NCI-H526 treated with DMSO at 0.1 percent for 48 hours (cell line): Measurements from ENCODE around the gene SALL2.

Source experiments
- DNase-seq: peaks from one replicate; lab custom pipeline; 2025; lab: John Stamatoyannopoulos, UW

Gene SALL2

DNA sequence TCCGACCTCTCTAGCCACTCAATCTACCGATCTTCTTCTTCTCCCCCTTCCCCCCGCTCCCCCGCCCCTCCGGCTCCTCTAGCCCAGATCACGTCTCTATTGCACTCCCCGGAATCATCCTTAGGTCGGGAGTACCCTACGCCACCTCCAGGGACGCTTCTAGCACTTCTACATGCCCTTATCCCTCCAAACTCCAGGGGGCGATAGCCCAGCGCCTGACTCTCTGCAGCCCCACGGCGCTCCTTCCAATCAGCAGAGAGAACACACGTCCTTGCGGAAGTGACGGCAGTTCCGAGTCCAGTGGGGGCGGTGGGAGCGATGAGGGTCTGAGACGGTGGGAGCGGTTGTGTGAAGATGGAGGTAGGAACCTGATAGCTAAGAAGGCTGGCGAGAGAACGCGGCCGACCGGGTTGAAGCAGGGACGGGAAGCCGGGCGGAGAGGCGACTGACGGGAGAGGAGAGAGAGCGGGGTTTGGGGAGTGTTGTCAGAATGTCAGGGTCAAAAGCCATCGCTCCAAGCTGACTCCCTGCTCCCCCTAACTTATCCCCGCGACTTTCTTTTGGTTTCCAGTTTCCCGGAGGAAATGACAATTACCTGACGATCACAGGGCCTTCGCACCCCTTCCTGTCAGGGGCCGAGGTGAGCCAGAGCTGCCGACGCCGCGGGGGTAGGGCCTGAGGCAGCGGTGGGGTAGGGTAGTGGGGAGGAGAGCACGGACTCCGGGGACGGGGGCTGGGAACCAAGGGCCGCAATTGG, 49.0 kb downstream of the SALL2 start, which contains the start of the genes RAB2B and TOX4:
Gene RAB2B, minus strand, starts transcription at position 35 of the 757 bp plus-strand sequence. CDS start 87 bp downstream, outside the sequence.
Gene TOX4, plus strand, starts transcription at position 271 of the 757 bp plus-strand sequence. Its CDS starts 84 bp downstream, at position 355.
- DNase-seq, result peak; percentile 98

DNA sequence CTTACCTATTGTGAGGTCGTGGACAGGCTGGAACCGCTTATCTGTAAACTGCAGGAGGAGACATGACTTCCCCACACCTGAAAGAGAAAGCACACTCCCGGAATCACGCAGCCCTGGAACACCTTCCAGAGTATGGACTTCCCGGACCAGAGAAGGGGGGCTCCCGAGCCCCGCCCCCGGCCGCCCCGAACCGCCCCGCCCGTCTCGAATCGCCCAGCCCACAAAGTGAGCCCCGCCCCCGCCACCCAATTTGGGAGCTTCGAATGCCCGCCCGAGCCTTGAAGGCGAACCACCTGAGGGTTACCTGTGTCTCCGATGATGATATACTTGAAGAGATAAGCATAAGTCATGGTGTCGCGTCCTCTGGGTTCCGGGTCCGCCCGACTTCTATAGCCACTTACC, 49.6 kb downstream of the SALL2 start:
- DNase-seq, result peak; percentile 84

DNA sequence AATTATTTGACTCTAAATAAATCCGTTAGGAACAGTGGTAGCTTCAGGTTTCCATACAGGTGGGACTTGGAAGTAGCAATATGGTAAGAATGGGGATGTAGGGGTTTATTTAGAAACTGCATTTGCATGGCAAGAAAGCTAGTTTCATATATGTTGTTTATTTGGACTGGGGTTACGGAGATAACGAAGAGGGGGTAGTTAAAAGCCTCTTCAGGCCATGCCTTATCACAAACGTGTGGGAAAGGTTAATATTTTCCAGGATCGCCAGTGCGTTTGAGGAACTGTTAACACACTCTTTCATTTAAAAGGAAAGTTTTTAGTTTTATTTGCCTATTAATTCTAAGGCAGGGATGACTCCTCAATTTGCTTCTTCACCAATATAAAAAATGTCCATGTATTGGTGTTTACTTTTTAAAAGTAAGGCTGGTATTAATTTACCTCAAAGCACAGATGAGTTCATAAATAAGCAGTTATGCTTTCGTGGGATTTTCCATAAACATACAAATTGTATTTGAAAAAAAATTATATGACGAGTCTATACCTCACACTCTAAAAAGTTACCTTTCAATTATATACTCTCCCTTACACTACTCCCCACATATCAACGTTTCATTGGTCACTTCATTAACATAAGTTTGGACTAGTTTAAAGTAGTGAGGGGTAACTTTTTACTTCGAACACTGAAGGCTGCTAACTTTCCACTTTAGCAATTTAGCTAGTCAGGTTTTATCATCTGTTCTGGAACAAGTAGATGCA, 50.2 kb downstream of the SALL2 start:
- no peak for DNase-seq
